Hepatocyte (in vitro differentiated cells): ENCODE data around the gene FBXO44.

ENCODE experiments used
- CTCF ChIP-seq: fragments of 200-600 bp; sonication (generic); IDR thresholded peaks from 2 replicates; pipeline ENCODE4 v1.5.1; 2016; ENCODE audit warnings: antibody characterized with exemption, mild to moderate bottlenecking; ENCODE audit not compliant: poor library complexity
- EZH2 ChIP-seq: fragments of 200-600 bp; sonication (generic); IDR thresholded peaks from 2 replicates; pipeline ENCODE4 v1.6.1; 2016; ENCODE audit warnings: antibody characterized with exemption, mild to moderate bottlenecking, borderline replicate concordance
- EZH2phosphoT487 ChIP-seq: fragments of 200-600 bp; sonication (generic); IDR thresholded peaks from one replicate; pipeline ENCODE4 v1.6.1; 2018; ENCODE audit warnings: antibody characterized with exemption, mild to moderate bottlenecking, low read depth, moderate library complexity; ENCODE audit not compliant: unreplicated experiment, severe bottlenecking

GRCh38 chr1:11704194-11704529 lies 49.5 kb downstream of the FBXO44 start:
- TF ChIP-seq EZH2 (no peak), CTCF (no peak), EZH2phosphoT487 (no peak)
